HepG2 (cell line): ENCODE results near the gene CFAP210. TPM values are rescaled to one million over a fixed set of nuclear protein-coding genes. Genes with fewer than 3 reads are reported as not detected.

Source experiments
- ARID2 ChIP-seq: sonication (generic); formaldehyde crosslinking; IDR thresholded peaks from 2 replicates; pipeline ENCODE4 v1.8.1; 2022; ENCODE audit warnings: mild to moderate bottlenecking, missing genetic modification reagents, borderline replicate concordance
- ATF5 ChIP-seq: sonication (generic); formaldehyde crosslinking; IDR thresholded peaks from 2 replicates; pipeline ENCODE4 v1.4.0; 2020; ENCODE audit warnings: mild to moderate bottlenecking, low read depth, missing genetic modification reagents
- ATF7-NPFF ChIP-seq: sonication (generic); formaldehyde crosslinking; IDR thresholded peaks from 2 replicates; pipeline ENCODE4 v1.8.1; 2023; ENCODE audit warnings: mild to moderate bottlenecking, low read depth, missing genetic modification reagents, moderate library complexity
- CSRNP1 ChIP-seq: sonication (generic); formaldehyde crosslinking; IDR thresholded peaks from 2 replicates; pipeline ENCODE4 v1.8.1; 2023; ENCODE audit warnings: mild to moderate bottlenecking, missing genetic modification reagents
- RBFOX2 ChIP-seq: fragments of 200-400 bp; formaldehyde crosslinking; IDR thresholded peaks from 2 replicates; pipeline ENCODE4 v1.6.1; 2017; ENCODE audit warnings: low read depth, mild to moderate bottlenecking, low read length
- RBM22 ChIP-seq: fragments of 200-400 bp; formaldehyde crosslinking; optimal IDR thresholded peaks from 2 replicates; pipeline ENCODE3; 2017; ENCODE audit warnings: mild to moderate bottlenecking, low read length, moderate library complexity
- TCF12 ChIP-seq, 2 experiments: fragments of 450-650 bp in 1 of 2; sonication (generic) in 1 of 2; formaldehyde crosslinking in 1 of 2; IDR thresholded peaks; 2 replicates each; pipeline versions ENCODE4 v1.6.1 to v1.8.0; 2017 to 2022; ENCODE audit warnings: antibody characterized with exemption in 1 of 2, mild to moderate bottlenecking in 1 of 2, missing genetic modification reagents in 1 of 2, moderate library complexity in 1 of 2
- TEAD3 ChIP-seq: optimal IDR thresholded peaks from 2 replicates; pipeline ENCODE3; 2016; ENCODE audit warnings: borderline replicate concordance
- THRA ChIP-seq: sonication (generic); formaldehyde crosslinking; IDR thresholded peaks from 2 replicates; pipeline ENCODE4 v1.4.0; 2020; ENCODE audit warnings: missing genetic modification reagents, borderline replicate concordance
- TSC22D2 ChIP-seq: sonication (generic); formaldehyde crosslinking; IDR thresholded peaks from 2 replicates; pipeline ENCODE4 v1.5.1; 2020; ENCODE audit warnings: missing genetic modification reagents, mild to moderate bottlenecking, borderline replicate concordance
- ZBTB21 ChIP-seq: sonication (generic); formaldehyde crosslinking; IDR thresholded peaks from 2 replicates; pipeline ENCODE4 v1.4.0; 2020; ENCODE audit warnings: missing genetic modification reagents
- ZNF318 ChIP-seq: sonication (generic); formaldehyde crosslinking; IDR thresholded peaks from 2 replicates; pipeline ENCODE4 v1.4.0; 2020; ENCODE audit warnings: mild to moderate bottlenecking, missing genetic modification reagents
- ZNF720 ChIP-seq: sonication (generic); formaldehyde crosslinking; IDR thresholded peaks from 2 replicates; pipeline ENCODE4 v1.4.0; 2020; ENCODE audit warnings: missing genetic modification reagents
- polyA plus RNA-seq, 8 experiments: library from polyadenylated mRNA; depleted of rRNA in 3 of 8; stranded (reverse) in 7 of 8; unstranded in 1 of 8; fragments of >200 nt; fragmentation: Illumina TruSeq in 4 of 8; extraction: Trizol in 4 of 8; gene quantifications; 2 replicates each; pipeline versions ENCODE4 v1.2.1 to v1.2.3, GENCODE V29; 2011 to 2016; ENCODE audit warnings: low read depth in 4 of 8, missing spikeins in 1 of 8, mixed read lengths in 1 of 8; ENCODE audit not compliant: insufficient read depth in 1 of 8
- total RNA-seq, 5 experiments: library from RNA; depleted of rRNA; stranded (reverse); fragments of >200 nt; fragmentation: Illumina TruSeq; extraction: Trizol; gene quantifications; 2 replicates each; pipeline ENCODE4 v1.2.3, GENCODE V29; 2016; ENCODE audit warnings: low read depth in 1 of 5

Gene CFAP210
- total and polyA plus RNA-seq, 2 of the 13 experiments (the other 11 are each of a cell fraction or from before 2014, with no cell fraction given): 0.18 TPM; not detected in 1

- TF ChIP-seq ATF7-NPFF (CRISPR knock-in tag) (peak; percentile 90; the same call in 1 of the 2 replicates), ZNF318 (CRISPR knock-in tag) (0 out of 2 replicates have a peak, but pooled peaks have one; percentile 35), TEAD3 (no peak), ATF5 (CRISPR knock-in tag) (no peak), ARID2 (CRISPR knock-in tag) (peak; percentile 92), THRA (CRISPR knock-in tag) (peak; percentile 63; the same call in 1 of the 2 replicates), TSC22D2 (CRISPR knock-in tag) (0 out of 2 replicates have a peak, but pooled peaks have one; percentile 47), TCF12 (IDR thresholded peaks at IDR 0.05) (no peak), TCF12 (CRISPR knock-in tag; IDR thresholded peaks at IDR 0.05) (peak; percentile 64; the same call in 1 of the 2 replicates), RBFOX2 (peak; percentile 98), RBM22 (no peak), CSRNP1 (CRISPR knock-in tag) (peak; percentile 92; the same call in 1 of the 2 replicates), ZNF720 (CRISPR knock-in tag) (no peak), ZBTB21 (CRISPR knock-in tag) (no peak)
These were observed at the start of gene CFAP210, which contains the start of gene PHOSPHO2 (continued) for GRCh38 chr2:169694113-169694893.
